PC-9 (cell line): ENCODE data around the gene JAG1. TPM values are rescaled to one million over a fixed set of nuclear protein-coding genes. Genes with fewer than 3 reads are reported as not detected.

Experiments used
- BruUV-seq: library from RNA; stranded (reverse); fragments of 400-500 nt; replicated peaks from 2 replicates; lab custom pipeline; 2021; lab: Mats Ljungman, UMichigan
- CTCF ChIA-PET: fragments of 300-600 bp; sonication (Branson Sonifier 250); formaldehyde crosslinking; loops from one replicate; lab custom pipeline; 2022; ENCODE audit warnings: antibody characterized with exemption; lab: Charles Lee
- POLR2A ChIA-PET: fragments of 300-600 bp; sonication (Branson Sonifier 250); formaldehyde crosslinking; loops from one replicate; lab custom pipeline; 2022; ENCODE audit warnings: antibody characterized with exemption; ENCODE audit not compliant: unreplicated experiment; lab: Charles Lee
- DNase-seq, 2 experiments: peaks; one replicate each; pipeline versions ENCODE4 v3.0.0 to v3.0.0-alpha.2; 2015 to 2022; ENCODE audit warnings: mixed read lengths in 1 of 2
- H2AFZ ChIP-seq: fragments of 200-600 bp; sonication (generic); 2 replicates; pipeline ENCODE4 v1.8.1; 2017; ENCODE audit warnings: antibody characterized with exemption
- H3F3A ChIP-seq: fragments of 200-600 bp; sonication (generic); 2 replicates; pipeline ENCODE4 v1.8.1; 2017; ENCODE audit warnings: antibody characterized with exemption, mild to moderate bottlenecking, low read depth; ENCODE audit not compliant: insufficient read depth
- H3K27ac ChIP-seq: fragments of 200-600 bp; sonication (generic); 2 replicates; pipeline ENCODE4 v1.6.1; 2016; ENCODE audit warnings: mixed run types
- H3K27me3 ChIP-seq: fragments of 200-600 bp; sonication (generic); 2 replicates; pipeline ENCODE4 v1.6.1; 2016; ENCODE audit warnings: low read depth, mixed run types; ENCODE audit not compliant: insufficient read depth
- H3K36me3 ChIP-seq: fragments of 200-600 bp; sonication (generic); 2 replicates; pipeline ENCODE4 v1.6.1; 2016; ENCODE audit warnings: low read depth, mixed run types
- H3K4me1 ChIP-seq: fragments of 200-600 bp; sonication (generic); replicated peaks from 2 replicates; pipeline ENCODE4 v1.6.1; 2016; ENCODE audit warnings: mixed run types; ENCODE audit not compliant: insufficient read depth
- H3K4me2 ChIP-seq: fragments of 200-600 bp; sonication (generic); 2 replicates; pipeline ENCODE4 v1.6.1; 2017; ENCODE audit warnings: mixed run types
- H3K4me3 ChIP-seq: fragments of 200-600 bp; sonication (generic); 2 replicates; pipeline ENCODE4 v1.6.1; 2016; ENCODE audit warnings: mixed run types
- H3K79me2 ChIP-seq: fragments of 200-600 bp; sonication (generic); 2 replicates; pipeline ENCODE4 v1.6.1; 2017; ENCODE audit warnings: low read depth, mixed run types
- H3K9me2 ChIP-seq: fragments of 200-600 bp; sonication (generic); 2 replicates; pipeline ENCODE4 v1.8.1; 2017; ENCODE audit warnings: mild to moderate bottlenecking; ENCODE audit not compliant: insufficient read depth
- H3K9me3 ChIP-seq: fragments of 200-600 bp; sonication (generic); 2 replicates; pipeline ENCODE4 v1.8.1; 2016; ENCODE audit warnings: low read depth; ENCODE audit not compliant: insufficient read depth
- H4K20me1 ChIP-seq: fragments of 200-600 bp; sonication (generic); 2 replicates; pipeline ENCODE4 v1.8.1; 2017; ENCODE audit not compliant: insufficient read depth
- EZH2 ChIP-seq: fragments of 200-600 bp; sonication (generic); IDR thresholded peaks from 2 replicates; pipeline ENCODE4 v1.8.0; 2017; ENCODE audit warnings: antibody characterized with exemption, low read depth
- intact Hi-C: fragments of 100-400 bp; cut with micrococcal nuclease; formaldehyde crosslinking; loops from one replicate; pipeline ENCODE4 v1.10.0; 2022; ENCODE audit not compliant: unreplicated experiment
- total RNA-seq: library from RNA; stranded (reverse); gene quantifications from 2 replicates; pipeline ENCODE4 v1.2.3, GENCODE V29; 2021
- TF ChIP-seq, protein P1 (sequence below): fragments of 200-600 bp; sonication (generic); conservative IDR thresholded peaks from 2 replicates; pipeline ENCODE4 v1.6.1; 2017; ENCODE audit warnings: mixed run types, antibody characterized with exemption, mild to moderate bottlenecking, moderate library complexity

The JAG1 gene
- total RNA-seq, 1 experiment from 2014 or later = 42.9 TPM

DNA sequence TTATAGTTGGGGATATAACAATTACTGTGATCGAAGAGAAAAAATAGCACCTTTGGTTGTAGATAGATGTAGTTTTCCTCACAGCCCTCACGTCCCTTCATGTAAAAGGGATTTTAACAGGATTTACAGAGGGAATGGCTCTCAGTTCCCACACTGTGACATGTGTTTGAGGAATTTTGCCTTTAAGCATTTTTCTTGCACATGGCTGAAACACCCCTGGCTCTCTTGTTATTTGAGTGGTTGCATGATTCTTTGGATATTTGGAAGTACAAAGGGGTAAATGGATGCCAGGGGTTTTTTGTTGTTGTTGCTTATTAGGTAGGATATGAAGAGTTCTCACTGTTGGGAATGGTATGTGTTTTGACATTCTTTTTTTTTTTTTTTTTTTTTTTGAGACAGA is 48.2 kb downstream of the JAG1 start:
- H3K9me3 ChIP-seq = no peaks in the 10 kb centered on the region
- no TSS peak for BruUV-seq
- TF ChIP-seq, protein P1, sequence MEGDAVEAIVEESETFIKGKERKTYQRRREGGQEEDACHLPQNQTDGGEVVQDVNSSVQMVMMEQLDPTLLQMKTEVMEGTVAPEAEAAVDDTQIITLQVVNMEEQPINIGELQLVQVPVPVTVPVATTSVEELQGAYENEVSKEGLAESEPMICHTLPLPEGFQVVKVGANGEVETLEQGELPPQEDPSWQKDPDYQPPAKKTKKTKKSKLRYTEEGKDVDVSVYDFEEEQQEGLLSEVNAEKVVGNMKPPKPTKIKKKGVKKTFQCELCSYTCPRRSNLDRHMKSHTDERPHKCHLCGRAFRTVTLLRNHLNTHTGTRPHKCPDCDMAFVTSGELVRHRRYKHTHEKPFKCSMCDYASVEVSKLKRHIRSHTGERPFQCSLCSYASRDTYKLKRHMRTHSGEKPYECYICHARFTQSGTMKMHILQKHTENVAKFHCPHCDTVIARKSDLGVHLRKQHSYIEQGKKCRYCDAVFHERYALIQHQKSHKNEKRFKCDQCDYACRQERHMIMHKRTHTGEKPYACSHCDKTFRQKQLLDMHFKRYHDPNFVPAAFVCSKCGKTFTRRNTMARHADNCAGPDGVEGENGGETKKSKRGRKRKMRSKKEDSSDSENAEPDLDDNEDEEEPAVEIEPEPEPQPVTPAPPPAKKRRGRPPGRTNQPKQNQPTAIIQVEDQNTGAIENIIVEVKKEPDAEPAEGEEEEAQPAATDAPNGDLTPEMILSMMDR = no peak
- no peak for TF ChIP-seq EZH2

DNA sequence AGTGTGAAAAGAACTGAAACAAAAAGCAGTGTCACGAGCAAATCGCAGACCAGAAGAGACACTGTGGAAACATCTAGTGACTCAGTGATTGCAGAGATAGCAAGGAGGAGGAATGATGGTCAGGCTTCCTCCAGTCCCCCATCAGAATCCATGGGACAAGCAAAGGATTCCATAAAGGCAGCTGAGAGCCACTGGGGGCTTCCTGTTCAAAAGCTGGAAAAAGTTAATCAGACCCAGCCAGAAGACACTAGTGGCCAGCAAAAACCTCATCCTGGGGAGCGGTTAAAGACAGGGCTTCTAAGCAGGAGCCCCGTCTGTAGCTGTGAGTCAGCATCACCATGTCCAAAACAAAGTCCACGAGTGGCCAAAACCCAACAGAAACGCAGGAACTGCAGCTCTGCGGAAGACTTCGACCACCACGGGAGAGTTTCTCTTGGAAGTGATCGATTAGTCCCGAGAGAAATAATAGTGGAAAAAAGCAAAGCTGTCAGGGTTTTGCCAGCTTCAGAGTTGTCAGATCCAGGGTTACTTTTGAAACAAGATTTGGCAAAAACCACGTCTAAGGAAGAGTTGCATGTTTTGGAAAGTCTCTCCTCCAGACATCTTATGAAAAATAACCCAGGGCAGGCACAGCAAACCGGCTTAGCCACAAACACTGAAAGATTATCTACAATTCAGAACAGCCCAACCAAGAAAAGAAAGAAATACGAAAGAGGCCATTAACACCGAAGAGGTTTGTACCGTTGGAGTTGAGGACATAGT is 51.0 kb downstream of the JAG1 start:
- ChIA-PET POLR2A (interaction anchor here (0.6 kb wide), 1 partner anchor 108 kb away, joined by 7 read pairs; no protein-coding TSS in a partner anchor), CTCF (no interaction called here)
- Histone ChIP-seq H3K27me3 (no peaks in the 10 kb centered on the region), H3K79me2 (no peaks in the 10 kb centered on the region), H3K9me2 (no peaks in the 10 kb centered on the region), H3K36me3 (no peaks in the 10 kb centered on the region), H3F3A (no peaks in the 10 kb centered on the region), H3K9me3 (no peaks in the 10 kb centered on the region), H3K4me3 (no peak overlapping the region), H4K20me1 (no peaks in the 10 kb centered on the region), H3K4me1 (peaks cover 11% of the 10 kb centered on the region), H3K4me2 (no peak overlapping the region), H2AFZ (no peak overlapping the region), H3K27ac (no peak overlapping the region)
- no peak for DNase-seq
- intact Hi-C loops = no loop called here
- TF ChIP-seq EZH2 = no peak
- TF ChIP-seq, protein P1 = no peak
- no TSS peak for BruUV-seq

More for the DNA sequence above, 48.2 kb downstream of the JAG1 start:
- H3K9me2 ChIP-seq = no peaks in the 10 kb centered on the region
- no peak overlapping the region for H3K27ac ChIP-seq
- no peak overlapping the region for H2AFZ ChIP-seq
- no peak overlapping the region for H3K4me2 ChIP-seq
- no peaks in the 10 kb centered on the region for H4K20me1 ChIP-seq
- no peaks in the 10 kb centered on the region for H3K27me3 ChIP-seq
- no peaks in the 10 kb centered on the region for H3K36me3 ChIP-seq
- POLR2A ChIA-PET = no interaction called here
- CTCF ChIA-PET = no interaction called here
- no peak overlapping the region for H3K4me3 ChIP-seq
- H3K79me2 ChIP-seq = no peaks in the 10 kb centered on the region
- H3F3A ChIP-seq = no peaks in the 10 kb centered on the region
- no peaks in the 10 kb centered on the region for H3K4me1 ChIP-seq
- intact Hi-C loops = no loop called here
- no peak for DNase-seq

DNA sequence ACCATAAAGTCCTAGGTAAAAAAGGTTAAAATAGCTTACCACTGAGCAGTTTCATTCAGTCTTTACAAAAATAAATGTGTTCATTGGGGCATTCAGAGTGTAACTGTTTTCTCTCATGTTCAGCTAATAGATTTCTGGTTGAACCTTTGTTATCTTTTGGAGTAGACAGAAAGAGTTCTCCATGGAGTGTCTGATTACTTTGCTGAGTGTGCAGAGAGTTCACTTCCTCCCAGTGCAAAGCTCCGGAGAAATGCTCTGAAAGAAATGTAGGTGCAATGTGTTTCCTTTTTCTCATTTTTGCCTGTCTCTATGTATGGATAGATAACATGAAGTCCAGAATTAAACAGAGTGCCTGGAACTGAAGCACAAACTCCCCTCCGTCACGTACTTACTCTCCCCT is 52.6 kb downstream of the JAG1 start:
- Histone ChIP-seq H3K27me3 (no peaks in the 10 kb centered on the region), H3K4me3 (no peak overlapping the region), H3K9me2 (no peaks in the 10 kb centered on the region), H3K4me1 (peaks cover 11% of the 10 kb centered on the region), H3K27ac (no peak overlapping the region), H2AFZ (no peak overlapping the region), H3K4me2 (no peak overlapping the region), H4K20me1 (no peaks in the 10 kb centered on the region), H3K9me3 (no peaks in the 10 kb centered on the region), H3K79me2 (no peaks in the 10 kb centered on the region), H3K36me3 (no peaks in the 10 kb centered on the region), H3F3A (no peaks in the 10 kb centered on the region)
- DNase-seq = no peak
- POLR2A ChIA-PET = no interaction called here
- CTCF ChIA-PET = no interaction called here
- BruUV-seq = no TSS peak
- TF ChIP-seq EZH2 = no peak
- TF ChIP-seq, protein P1 = no peak
- intact Hi-C loops = no loop called here
